Gastroesophageal sphincter (tissue), 3 donors: ENCODE measurements around the gene STARD6.

Experiments used
- CTCF ChIP-seq, 4 experiments: fragments of 200-600 bp in 2 of 4; fragments of 450-650 bp in 2 of 4; sonication (generic) in 1 of 4; IDR thresholded peaks; one replicate each; pipeline ENCODE4 v1.5.1; 2017 to 2019; ENCODE audit warnings: antibody characterized with exemption in 4 of 4, mild to moderate bottlenecking in 2 of 4, moderate library complexity in 2 of 4
- POLR2AphosphoS5 ChIP-seq: sonication (generic); formaldehyde crosslinking; IDR thresholded peaks from one replicate; pipeline ENCODE4 v1.6.1; 2017; ENCODE audit warnings: antibody characterized with exemption

- TF ChIP-seq CTCF (IDR thresholded peaks at IDR 0.05), result no peak
- no peak for TF ChIP-seq POLR2AphosphoS5
Observed at GRCh38 chr18:54327818-54328217, 29.8 kb downstream of the STARD6 start.
